Breast epithelium (tissue), 3 donors: ENCODE results near the gene UQCRQ.

Experiments
- CTCF ChIP-seq, 3 donors: fragments of 450-650 bp; IDR thresholded peaks; one replicate each; pipeline ENCODE4 v1.5.1; 2016 to 2017; ENCODE audit warnings: antibody characterized with exemption in 3 of 3, mild to moderate bottlenecking in 3 of 3, moderate library complexity in 3 of 3
- POLR2A ChIP-seq: fragments of 450-650 bp; IDR thresholded peaks from one replicate; pipeline ENCODE4 v1.6.1; 2016; ENCODE audit warnings: antibody characterized with exemption, mild to moderate bottlenecking, moderate library complexity

- TF ChIP-seq CTCF (IDR thresholded peaks at IDR 0.05): no peak
- TF ChIP-seq POLR2A: no peak
These were observed 37.5 kb upstream of the UQCRQ start for GRCh38 chr5:132828846-132829494.
